Aorta (tissue), 5 donors: ENCODE data around the gene SHB. TPM values are rescaled to one million over a fixed set of nuclear protein-coding genes. Genes with fewer than 3 reads are reported as not detected.

Experiments
- ATAC-seq: fragments of 200-7000 bp; cut with Tn5 transposase; one replicate; pipeline ENCODE4 v1.9.1; 2022; ENCODE audit warnings: moderate library complexity; ENCODE audit not compliant: low FRiP score
- DNase-seq, 2 donors: peaks; one replicate each; pipeline ENCODE4 v3.0.0-alpha.2; 2020
- H3K27ac ChIP-seq, 2 donors: one replicate each; pipeline ENCODE4 v1.5.1; 2013; ENCODE audit warnings: low read length in 2 of 2, mild to moderate bottlenecking in 2 of 2, moderate library complexity in 2 of 2, control low read depth in 1 of 2, inconsistent platforms in 1 of 2, low read depth in 1 of 2
- H3K27me3 ChIP-seq, 2 donors: one replicate each; pipeline ENCODE4 v1.6.1; 2013; ENCODE audit warnings: control low read depth in 1 of 2, low read length in 1 of 2, mild to moderate bottlenecking in 1 of 2, moderate library complexity in 1 of 2; ENCODE audit not compliant: insufficient read depth in 2 of 2, control insufficient read depth in 1 of 2
- H3K36me3 ChIP-seq, 2 donors: one replicate each; pipeline ENCODE4 v1.6.1; 2013; ENCODE audit warnings: control low read depth in 1 of 2, low read length in 1 of 2, mild to moderate bottlenecking in 1 of 2; ENCODE audit not compliant: insufficient read depth in 2 of 2, control insufficient read depth in 1 of 2
- H3K4me1 ChIP-seq, 2 donors: one replicate each; pipeline ENCODE4 v1.6.1; 2013; ENCODE audit warnings: low read length in 2 of 2, control low read depth in 1 of 2, mild to moderate bottlenecking in 1 of 2, moderate library complexity in 1 of 2; ENCODE audit not compliant: insufficient read depth in 2 of 2, control insufficient read depth in 1 of 2
- H3K4me3 ChIP-seq, 2 donors: one replicate each; pipeline ENCODE4 v1.5.1; 2013; ENCODE audit warnings: low read length in 2 of 2, control low read depth in 1 of 2, mild to moderate bottlenecking in 1 of 2
- H3K9me3 ChIP-seq: one replicate; pipeline ENCODE4 v1.6.1; 2013; ENCODE audit warnings: mild to moderate bottlenecking, low read length; ENCODE audit not compliant: control insufficient read depth
- WGBS, 2 donors: extraction: QIAGEN DNeasy Blood & Tissue Kit; methylation state at CpG; one replicate each; pipeline ENCODE4 v1.1.7; 2013; 5-methylcytosine and 5-hydroxymethylcytosine counted together
- intact Hi-C, 2 donors: fragments of 100-400 bp; cut with DNase I; formaldehyde crosslinking; loops; one replicate each; pipeline versions ENCODE4 v1.14.2 to v1.15.0; 2022
- polyA plus RNA-seq, 2 donors: library from polyadenylated mRNA; stranded (reverse); fragments of 200-250 nt; gene quantifications; one replicate each; pipeline ENCODE4 v1.2.3, GENCODE V29; 2013
- total RNA-seq, 2 donors: library from RNA; stranded (reverse); fragmentation: NEBNext Ultra II Directional; extraction: Animal tissue kit (Norgen Biotek cat#: 25700); gene quantifications; one replicate each; pipeline ENCODE4 v1.2.1, GENCODE V29; 2021
- donor health status: healthy with polysubstance abuse.
- donor health status: Bipolar disorder and iron deficiency.
- donor health status: DM: no; HTN: no; CAD: no.
- donor health status: DM: no; HTN: no; CAD: no.
- donor health status: DM: yes; HTN: yes; CAD: no.

The SHB gene
- total and polyA plus RNA-seq, 4 donors: 3.5 to 29.3 (median 17.2) TPM

GRCh38 chr9:37919246-37919955 is 149.6 kb downstream of the SHB start:
- no peak overlapping the region for H3K27ac ChIP-seq
- no peaks in the 10 kb centered on the region for H3K27me3 ChIP-seq
- no peaks in the 10 kb centered on the region for H3K4me1 ChIP-seq
- no peak for DNase-seq
- no peaks in the 10 kb centered on the region for H3K36me3 ChIP-seq
- no peak overlapping the region for H3K4me3 ChIP-seq
- intact Hi-C loops: loop anchor here in 1 of 2 donors (5.0 to 10.0 kb wide), 2 partner anchors 95 to 168 kb away; no protein-coding TSS in a partner anchor
- H3K9me3 ChIP-seq: no peaks in the 10 kb centered on the region
- no peak for ATAC-seq
- WGBS, 2 donors: 74 to 82% methylated on average over 16 of the region's 16 CpGs

- Histone ChIP-seq H3K9me3 (no peaks in the 10 kb centered on the region), H3K4me1 (no peaks in the 10 kb centered on the region), H3K27me3 (no peaks in the 10 kb centered on the region), H3K4me3 (no peak overlapping the region), H3K36me3 (no peaks in the 10 kb centered on the region), H3K27ac (no peak overlapping the region)
- intact Hi-C loops: loop anchor here in 1 of 2 donors (5.0 to 10.0 kb wide), 2 partner anchors 96 to 169 kb away; no protein-coding TSS in a partner anchor
- no peak for DNase-seq
- ATAC-seq: no peak
- 68 to 76% methylated on average over 6 of the region's 6 CpGs for WGBS, 2 donors
Observed at GRCh38 chr9:37918665-37919170, 150.3 kb downstream of the SHB start.

- intact Hi-C loops: loop anchor here in 1 of 2 donors (5.0 to 10.0 kb wide), 2 partner anchors 97 to 169 kb away; no protein-coding TSS in a partner anchor
- no peak overlapping the region for H3K27ac ChIP-seq
- no peaks in the 10 kb centered on the region for H3K36me3 ChIP-seq
- ATAC-seq (no peak), DNase-seq (no peak)
- no peaks in the 10 kb centered on the region for H3K9me3 ChIP-seq
- H3K4me1 ChIP-seq: no peaks in the 10 kb centered on the region
- WGBS, 2 donors: 84% methylated on average over 21 of the region's 21 CpGs
- H3K27me3 ChIP-seq: no peaks in the 10 kb centered on the region
- H3K4me3 ChIP-seq: no peak overlapping the region
Observed at GRCh38 chr9:37917801-37918664, 151.0 kb downstream of the SHB start.

GRCh38 chr9:37917313-37917731 is 151.7 kb downstream of the SHB start:
- Histone ChIP-seq H3K4me1 (no peaks in the 10 kb centered on the region), H3K9me3 (no peaks in the 10 kb centered on the region), H3K4me3 (no peak overlapping the region), H3K27ac (no peak overlapping the region), H3K36me3 (no peaks in the 10 kb centered on the region), H3K27me3 (no peaks in the 10 kb centered on the region)
- ATAC-seq: no peak
- no peak for DNase-seq
- 67 to 69% methylated on average over 8 of the region's 8 CpGs for WGBS, 2 donors
- intact Hi-C loops: loop anchor here in 1 of 2 donors (5.0 to 10.0 kb wide), 2 partner anchors 97 to 170 kb away; no protein-coding TSS in a partner anchor

- Histone ChIP-seq H3K36me3 (no peaks in the 10 kb centered on the region), H3K4me1 (no peaks in the 10 kb centered on the region), H3K9me3 (no peaks in the 10 kb centered on the region), H3K27me3 (no peaks in the 10 kb centered on the region), H3K4me3 (no peak overlapping the region), H3K27ac (no peak overlapping the region)
- intact Hi-C loops: loop anchor here in 1 of 2 donors (5.0 to 10.0 kb wide), 2 partner anchors 98 to 171 kb away; no protein-coding TSS in a partner anchor
- no peak for ATAC-seq
- 91 to 92% methylated on average over 18 of the region's 18 CpGs for WGBS, 2 donors
- no peak for DNase-seq
Observed at GRCh38 chr9:37916471-37917312, 152.3 kb downstream of the SHB start.

- Histone ChIP-seq H3K27ac (no peak overlapping the region), H3K36me3 (no peaks in the 10 kb centered on the region), H3K9me3 (no peaks in the 10 kb centered on the region), H3K4me1 (no peaks in the 10 kb centered on the region), H3K4me3 (no peak overlapping the region), H3K27me3 (no peaks in the 10 kb centered on the region)
- DNase-seq (no peak), ATAC-seq (no peak)
- 69 to 75% methylated on average over 14 of the region's 14 CpGs for WGBS, 2 donors
- intact Hi-C loops: loop anchor here in 1 of 2 donors (5.0 to 10.0 kb wide), 2 partner anchors 99 to 171 kb away; no protein-coding TSS in a partner anchor
Observed at GRCh38 chr9:37915911-37916470, 153.0 kb downstream of the SHB start.

GRCh38 chr9:37914701-37915358 is 154.2 kb downstream of the SHB start:
- no peaks in the 10 kb centered on the region for H3K4me1 ChIP-seq
- no peak overlapping the region for H3K4me3 ChIP-seq
- DNase-seq (no peak), ATAC-seq (no peak)
- 80 to 89% methylated on average over 10 to 11 of the region's 11 CpGs for WGBS, 2 donors
- no peaks in the 10 kb centered on the region for H3K9me3 ChIP-seq
- H3K27me3 ChIP-seq: no peaks in the 10 kb centered on the region
- H3K36me3 ChIP-seq: no peaks in the 10 kb centered on the region
- H3K27ac ChIP-seq: no peak overlapping the region
- intact Hi-C loops: loop anchor here (5.0 to 10.0 kb wide), 6 partner anchors 100 to 487 kb away; no protein-coding TSS in a partner anchor
